ENCODE results near the gene EVA1B.

DNA sequence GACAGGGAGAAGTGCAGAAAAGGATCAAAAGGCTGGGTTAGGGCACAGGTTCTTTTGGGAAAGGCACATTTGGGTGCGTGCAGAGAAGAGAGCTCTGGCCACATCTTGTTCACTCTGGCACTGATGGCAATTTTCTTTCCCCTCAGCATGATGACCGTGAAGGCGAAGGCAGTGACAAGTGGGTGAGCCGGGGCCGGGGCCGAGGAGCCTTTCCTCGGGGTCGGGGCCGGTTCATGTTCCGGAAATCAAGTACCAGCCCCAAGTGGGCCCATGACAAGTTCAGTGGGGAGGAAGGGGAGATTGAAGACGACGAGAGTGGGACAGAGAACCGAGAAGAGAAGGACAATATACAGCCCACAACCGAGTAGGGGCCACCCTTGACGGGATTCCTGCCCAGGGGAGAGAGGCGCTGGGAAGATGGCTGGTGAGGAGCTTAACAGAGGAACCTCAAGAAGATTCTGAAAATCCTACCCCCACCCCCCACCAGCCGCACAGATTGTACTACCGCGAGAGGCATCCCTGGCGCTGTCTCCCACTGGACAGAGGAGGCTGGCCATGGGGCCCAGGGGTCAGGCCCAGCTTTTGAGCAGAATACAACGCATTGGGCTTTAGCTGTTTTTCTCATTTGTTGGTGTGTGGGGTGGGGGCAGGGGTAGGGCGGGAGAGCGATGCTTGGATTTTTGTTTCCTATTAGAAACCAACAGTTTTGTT is 19.6 kb downstream of the EVA1B start:
- TF ChIP-seq ZC3H10 (CRISPR knock-in tag; IDR thresholded peaks at IDR 0.05) (no peak), TOX (CRISPR knock-in tag; IDR thresholded peaks at IDR 0.05; ENCODE audit: borderline replicate concordance) (no peak), ZFP30 (CRISPR knock-in tag; IDR thresholded peaks at IDR 0.05) (no peak), ZNF565 (CRISPR knock-in tag; conservative IDR thresholded peaks at IDR 0.05; ENCODE audit: low read depth) (no peak), PATZ1 (CRISPR knock-in tag; IDR thresholded peaks at IDR 0.05; ENCODE audit: borderline replicate concordance) (no peak), SNAI2 (CRISPR knock-in tag; IDR thresholded peaks at IDR 0.05) (no peak), CREB5 (CRISPR knock-in tag; IDR thresholded peaks at IDR 0.05; ENCODE audit: low read depth) (no peak), POU6F1 (CRISPR knock-in tag; IDR thresholded peaks at IDR 0.05; ENCODE audit: borderline replicate concordance, low read depth) (no peak), ARNTL (CRISPR knock-in tag; IDR thresholded peaks at IDR 0.05; ENCODE audit: borderline replicate concordance, low read depth) (no peak), PPARA (CRISPR knock-in tag; IDR thresholded peaks at IDR 0.05; ENCODE audit: borderline replicate concordance) (no peak), ZFP3 (CRISPR knock-in tag; IDR thresholded peaks at IDR 0.05) (no peak), CSRNP3 (CRISPR knock-in tag; IDR thresholded peaks at IDR 0.05) (no peak)

Measured in SK-N-SH treated with all-trans-retinoic acid at 6 μM for 48 hours (cell line).